Measurements from ENCODE around the gene FBXL7. TPM values are rescaled to one million over a fixed set of nuclear protein-coding genes. Genes with fewer than 3 reads are reported as not detected.

FBXL7 gene
- total RNA-seq, 2 experiments from 2014 or later = not detected

DNA sequence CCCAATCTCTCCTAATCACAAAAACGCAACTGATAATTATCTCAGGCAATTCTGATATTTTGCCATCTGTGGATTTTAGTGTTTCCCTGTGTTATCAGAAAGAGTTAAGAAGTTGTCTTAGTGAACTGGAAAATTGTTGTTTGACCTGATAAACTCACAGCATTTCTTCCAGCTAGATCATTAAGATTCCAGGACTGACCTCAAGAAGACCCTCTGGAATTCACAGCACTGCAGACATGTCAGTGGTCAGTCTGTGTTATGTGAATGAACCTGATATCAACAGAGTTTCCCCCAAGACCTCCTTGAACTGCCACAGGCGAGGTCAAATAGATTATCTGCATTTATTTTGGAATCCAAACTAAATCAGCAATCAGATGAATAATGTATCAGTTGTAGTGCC, 174.7 kb downstream of the FBXL7 start:
- intact Hi-C loops (cut with micrococcal nuclease; ENCODE audit: unreplicated experiment) = no loop called here
- H3K79me2 ChIP-seq (ENCODE audit: insufficient read depth, low read depth, low read length) = no peaks in the 10 kb centered on the region
- H3K27ac ChIP-seq (ENCODE audit: low read depth, low read length, poor library complexity, severe bottlenecking) = no peak overlapping the region
- no TSS peak for BruUV-seq (replicated peaks)
- CTCF ChIA-PET (ENCODE audit: unreplicated experiment) = no interaction called here
- DNase-seq (ENCODE audit: low spot score) = no peak
- no peaks in the 10 kb centered on the region for H3K9me3 ChIP-seq (ENCODE audit: low read length)
- H3K4me1 ChIP-seq (ENCODE audit: insufficient read depth, low read length, poor library complexity, severe bottlenecking) = no peaks in the 10 kb centered on the region
- no peaks in the 10 kb centered on the region for H3K36me3 ChIP-seq (ENCODE audit: insufficient read depth, low read length)
- no peaks in the 10 kb centered on the region for H3K9me2 ChIP-seq (ENCODE audit: insufficient read depth, low read length)
- POLR2A ChIA-PET = no interaction called here
- H3K4me3 ChIP-seq (ENCODE audit: low read depth, low read length, poor library complexity, severe bottlenecking) = no peak overlapping the region
- H3K4me2 ChIP-seq (ENCODE audit: low read length) = no peak overlapping the region
- H2AFZ ChIP-seq (ENCODE audit: low read length) = no peak overlapping the region
- TF ChIP-seq EZH2phosphoT487 (IDR thresholded peaks at IDR 0.05; ENCODE audit: borderline replicate concordance, low read depth, low read length) = no peak
- TF ChIP-seq, protein P1, sequence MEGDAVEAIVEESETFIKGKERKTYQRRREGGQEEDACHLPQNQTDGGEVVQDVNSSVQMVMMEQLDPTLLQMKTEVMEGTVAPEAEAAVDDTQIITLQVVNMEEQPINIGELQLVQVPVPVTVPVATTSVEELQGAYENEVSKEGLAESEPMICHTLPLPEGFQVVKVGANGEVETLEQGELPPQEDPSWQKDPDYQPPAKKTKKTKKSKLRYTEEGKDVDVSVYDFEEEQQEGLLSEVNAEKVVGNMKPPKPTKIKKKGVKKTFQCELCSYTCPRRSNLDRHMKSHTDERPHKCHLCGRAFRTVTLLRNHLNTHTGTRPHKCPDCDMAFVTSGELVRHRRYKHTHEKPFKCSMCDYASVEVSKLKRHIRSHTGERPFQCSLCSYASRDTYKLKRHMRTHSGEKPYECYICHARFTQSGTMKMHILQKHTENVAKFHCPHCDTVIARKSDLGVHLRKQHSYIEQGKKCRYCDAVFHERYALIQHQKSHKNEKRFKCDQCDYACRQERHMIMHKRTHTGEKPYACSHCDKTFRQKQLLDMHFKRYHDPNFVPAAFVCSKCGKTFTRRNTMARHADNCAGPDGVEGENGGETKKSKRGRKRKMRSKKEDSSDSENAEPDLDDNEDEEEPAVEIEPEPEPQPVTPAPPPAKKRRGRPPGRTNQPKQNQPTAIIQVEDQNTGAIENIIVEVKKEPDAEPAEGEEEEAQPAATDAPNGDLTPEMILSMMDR (conservative IDR thresholded peaks at IDR 0.05; ENCODE audit: low read length) = no peak
- H4K20me1 ChIP-seq (ENCODE audit: insufficient read depth, low read length) = no peaks in the 10 kb centered on the region

DNA sequence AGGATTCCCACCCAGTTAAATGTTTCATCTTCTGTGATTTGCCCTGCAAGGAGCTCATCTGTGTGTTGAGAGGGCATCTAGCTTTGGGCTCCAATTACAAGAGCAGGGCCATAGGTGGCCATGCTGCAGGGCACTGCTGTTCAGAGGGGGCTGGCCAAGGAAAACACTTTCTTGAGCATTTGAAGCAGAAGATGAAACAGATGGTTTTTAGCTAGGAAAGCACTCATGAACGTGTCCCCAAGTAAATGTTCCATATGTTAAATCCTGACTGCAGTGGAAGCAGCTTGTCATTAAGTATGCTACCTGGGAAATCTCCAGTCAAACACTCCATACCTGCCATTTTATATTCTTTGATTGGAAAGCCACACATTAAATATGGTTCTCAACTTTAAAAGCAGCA, 176.6 kb downstream of the FBXL7 start:
- Histone ChIP-seq H3K4me1 (ENCODE audit: insufficient read depth, low read length, poor library complexity, severe bottlenecking) (no peaks in the 10 kb centered on the region), H3K9me3 (ENCODE audit: low read length) (no peaks in the 10 kb centered on the region), H3K9me2 (ENCODE audit: insufficient read depth, low read length) (no peaks in the 10 kb centered on the region), H4K20me1 (ENCODE audit: insufficient read depth, low read length) (no peaks in the 10 kb centered on the region), H3K79me2 (ENCODE audit: insufficient read depth, low read depth, low read length) (no peaks in the 10 kb centered on the region), H3K27ac (ENCODE audit: low read depth, low read length, poor library complexity, severe bottlenecking) (no peak overlapping the region), H3K36me3 (ENCODE audit: insufficient read depth, low read length) (no peaks in the 10 kb centered on the region), H3K4me3 (ENCODE audit: low read depth, low read length, poor library complexity, severe bottlenecking) (no peak overlapping the region), H3K4me2 (ENCODE audit: low read length) (no peak overlapping the region), H2AFZ (ENCODE audit: low read length) (no peak overlapping the region)
- CTCF ChIA-PET (ENCODE audit: unreplicated experiment) = no interaction called here
- TF ChIP-seq EZH2phosphoT487 (IDR thresholded peaks at IDR 0.05; ENCODE audit: borderline replicate concordance, low read depth, low read length) = no peak
- TF ChIP-seq, protein P1 (conservative IDR thresholded peaks at IDR 0.05; ENCODE audit: low read length) = no peak
- no TSS peak for BruUV-seq (replicated peaks)
- POLR2A ChIA-PET = interaction anchor here (1.1 kb wide), 1 partner anchor 38 kb away, joined by 3 read pairs; no protein-coding TSS in a partner anchor
- intact Hi-C loops (cut with micrococcal nuclease; ENCODE audit: unreplicated experiment) = no loop called here
- no peak for DNase-seq (ENCODE audit: low spot score)

DNA sequence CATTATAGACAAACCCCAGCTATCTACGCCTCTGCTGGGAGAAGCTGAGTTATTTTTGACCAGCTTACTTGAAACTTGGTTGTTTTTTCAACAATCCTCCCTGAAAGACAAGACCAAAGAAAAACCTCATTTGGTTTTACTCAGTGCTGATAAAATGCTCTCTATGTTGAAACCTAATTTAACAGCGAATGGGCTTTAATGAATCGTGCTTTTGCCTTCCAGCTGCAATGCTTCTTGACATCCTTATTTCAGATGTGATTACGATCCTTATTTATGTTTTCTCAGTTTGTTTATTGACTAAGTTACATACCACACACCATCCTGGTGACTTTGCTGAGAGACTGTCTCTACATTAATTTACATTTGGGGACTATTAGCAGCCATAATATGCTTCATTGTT, 179.2 kb downstream of the FBXL7 start:
- H3K9me2 ChIP-seq (ENCODE audit: insufficient read depth, low read length) = no peaks in the 10 kb centered on the region
- TF ChIP-seq EZH2phosphoT487 (IDR thresholded peaks at IDR 0.05; ENCODE audit: borderline replicate concordance, low read depth, low read length) = no peak
- TF ChIP-seq, protein P1 (conservative IDR thresholded peaks at IDR 0.05; ENCODE audit: low read length) = no peak
- H3K36me3 ChIP-seq (ENCODE audit: insufficient read depth, low read length) = no peaks in the 10 kb centered on the region
- POLR2A ChIA-PET = interaction anchor here (0.7 to 0.9 kb wide), 2 partner anchors 11 to 133 kb away, joined by 3 read pairs; no protein-coding TSS in a partner anchor
- no peaks in the 10 kb centered on the region for H3K9me3 ChIP-seq (ENCODE audit: low read length)
- BruUV-seq (replicated peaks) = no TSS peak
- intact Hi-C loops (cut with micrococcal nuclease; ENCODE audit: unreplicated experiment) = no loop called here
- H3K4me2 ChIP-seq (ENCODE audit: low read length) = no peak overlapping the region
- no peak overlapping the region for H2AFZ ChIP-seq (ENCODE audit: low read length)
- H3K4me3 ChIP-seq (ENCODE audit: low read depth, low read length, poor library complexity, severe bottlenecking) = no peak overlapping the region
- no peaks in the 10 kb centered on the region for H3K79me2 ChIP-seq (ENCODE audit: insufficient read depth, low read depth, low read length)
- no peak for DNase-seq (ENCODE audit: low spot score)
- CTCF ChIA-PET (ENCODE audit: unreplicated experiment) = no interaction called here
- no peaks in the 10 kb centered on the region for H4K20me1 ChIP-seq (ENCODE audit: insufficient read depth, low read length)
- no peaks in the 10 kb centered on the region for H3K4me1 ChIP-seq (ENCODE audit: insufficient read depth, low read length, poor library complexity, severe bottlenecking)
- no peak overlapping the region for H3K27ac ChIP-seq (ENCODE audit: low read depth, low read length, poor library complexity, severe bottlenecking)
